Activated naive CD8-positive, alpha-beta T cell treated with anti-CD3 and anti-CD28 coated beads, Interleukin-2, amount 50 U/mL, for 24 hours (primary cell): ENCODE data around the gene ORAI1.
"Not testable (repeated sequence)": the region's sequence is repeated elsewhere in the genome, so short reads cannot be mapped to it uniquely, and the experiment has no call there.

Source experiments
- ATAC-seq: fragments of 150-1000 bp; cut with Tn5 transposase; one replicate; pipeline ENCODE4 v1.10.0; 2021
- DNase-seq: peaks from one replicate; pipeline ENCODE4 v3.0.0; 2021
- H3K27ac Mint-ChIP-seq: one replicate; pipeline ENCODE4 v1.8.0; 2021; ENCODE audit warnings: mild to moderate bottlenecking, mixed read lengths
- H3K27me3 Mint-ChIP-seq: one replicate; pipeline ENCODE4 v1.8.0; 2021; ENCODE audit warnings: mixed read lengths
- H3K36me3 Mint-ChIP-seq: one replicate; pipeline ENCODE4 v1.8.0; 2021; ENCODE audit warnings: low read depth, mixed read lengths
- H3K4me1 Mint-ChIP-seq: one replicate; pipeline ENCODE4 v1.8.0; 2021; ENCODE audit warnings: mixed read lengths
- H3K4me3 Mint-ChIP-seq: one replicate; pipeline ENCODE4 v1.8.0; 2021; ENCODE audit warnings: mild to moderate bottlenecking, moderate library complexity, mixed read lengths
- H3K9me3 Mint-ChIP-seq: one replicate; pipeline ENCODE4 v1.8.0; 2021; ENCODE audit warnings: mixed read lengths

ORAI1 gene

DNA sequence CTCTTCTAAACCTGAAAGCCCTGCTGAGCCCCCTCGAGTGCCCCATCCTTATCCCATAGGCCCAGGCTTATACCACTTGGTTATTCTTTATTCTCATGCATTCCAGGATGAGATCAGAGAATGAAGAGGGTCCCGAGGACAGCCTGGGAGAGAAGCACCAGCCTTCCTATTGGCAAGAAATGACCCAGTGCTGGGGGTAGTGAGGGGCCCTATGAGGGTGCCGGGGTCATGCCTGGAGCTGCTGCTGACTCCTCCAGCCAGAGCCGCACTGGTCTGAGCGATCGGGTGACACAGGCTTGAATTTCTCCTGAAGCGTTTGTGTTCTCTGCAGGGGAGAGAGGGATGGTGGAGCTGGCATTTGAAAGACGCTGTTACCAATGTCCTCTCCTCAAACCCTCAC lies 25.0 kb downstream of the ORAI1 start:
- Mint-ChIP-seq H3K27me3 (no peaks in the 10 kb centered on the region), H3K9me3 (no peaks in the 10 kb centered on the region), H3K36me3 (peaks cover 21% of the 10 kb centered on the region), H3K4me3 (no peak overlapping the region), H3K27ac (no peak overlapping the region), H3K4me1 (peaks cover 30% of the 10 kb centered on the region)
- DNase-seq: no peak
- ATAC-seq: no peak

DNA sequence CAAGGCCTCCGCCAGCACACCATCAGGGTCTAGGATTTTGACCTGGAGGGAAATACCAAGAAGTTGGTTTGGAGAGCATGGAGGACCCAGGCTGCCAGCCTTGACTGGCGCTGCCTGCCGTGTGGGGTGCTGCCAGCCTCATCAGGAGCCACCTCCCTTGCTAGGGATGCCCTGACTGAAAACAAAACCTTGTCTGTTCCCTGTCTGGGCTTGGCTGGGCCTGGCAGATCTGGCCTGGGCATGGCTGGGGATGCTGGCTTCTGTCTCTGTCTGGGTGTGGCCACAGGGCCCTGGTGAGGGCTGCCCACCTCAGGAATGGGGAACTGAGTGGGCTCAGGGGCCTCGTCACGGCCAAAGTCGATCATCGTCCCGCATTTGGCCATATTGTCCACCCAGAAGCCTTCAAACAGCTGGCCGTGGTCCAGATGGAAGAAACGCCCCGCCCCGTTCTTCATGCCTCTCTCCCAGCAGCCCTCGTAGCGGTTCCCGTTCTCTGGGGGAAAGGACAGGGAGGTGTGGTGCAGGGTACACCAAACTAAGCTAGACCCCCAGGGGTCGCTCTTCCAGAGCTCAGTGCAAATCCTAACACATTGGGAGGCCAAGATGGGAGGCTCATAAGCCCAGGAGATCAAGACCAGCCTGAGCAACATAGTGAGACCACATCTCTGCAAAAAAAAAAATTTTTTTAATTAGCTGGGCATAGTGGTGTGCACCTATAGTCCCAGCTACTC lies 26.6 kb downstream of the ORAI1 start:
- peaks cover 42% of the 10 kb centered on the region for H3K4me1 Mint-ChIP-seq

DNA sequence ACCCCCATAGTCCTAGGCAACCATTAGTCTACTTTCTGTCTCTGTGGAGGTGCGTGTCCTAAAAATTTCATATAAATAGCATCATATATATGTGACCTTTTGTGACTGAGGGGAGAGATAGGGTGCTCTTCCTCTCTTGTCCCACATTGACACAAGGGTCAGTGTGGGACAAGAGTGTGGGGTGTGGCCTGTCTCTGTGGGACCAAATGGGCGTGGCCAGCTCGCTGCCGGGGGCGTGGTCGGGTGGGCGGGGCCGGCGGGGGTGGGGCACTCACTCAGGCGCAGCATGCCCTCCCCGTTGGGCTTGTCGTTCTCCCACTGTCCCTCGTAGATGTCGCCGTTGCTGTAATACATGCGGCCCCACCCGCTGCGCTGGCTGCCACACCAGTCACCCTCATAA lies 27.7 kb downstream of the ORAI1 start:
- Mint-ChIP-seq H3K9me3 (no peaks in the 10 kb centered on the region), H3K4me1 (peaks cover 47% of the 10 kb centered on the region), H3K36me3 (peaks cover 15% of the 10 kb centered on the region), H3K27ac (no peak overlapping the region), H3K4me3 (no peak overlapping the region), H3K27me3 (no peaks in the 10 kb centered on the region)
- DNase-seq (no peak), ATAC-seq (no peak)

More for the DNA sequence above, 26.6 kb downstream of the ORAI1 start:
- H3K27me3 Mint-ChIP-seq: no peaks in the 10 kb centered on the region
- no peak overlapping the region for H3K4me3 Mint-ChIP-seq
- no peaks in the 10 kb centered on the region for H3K9me3 Mint-ChIP-seq
- DNase-seq (no peak), ATAC-seq (no peak)
- peaks cover 18% of the 10 kb centered on the region for H3K36me3 Mint-ChIP-seq
- H3K27ac Mint-ChIP-seq: no peak overlapping the region

DNA sequence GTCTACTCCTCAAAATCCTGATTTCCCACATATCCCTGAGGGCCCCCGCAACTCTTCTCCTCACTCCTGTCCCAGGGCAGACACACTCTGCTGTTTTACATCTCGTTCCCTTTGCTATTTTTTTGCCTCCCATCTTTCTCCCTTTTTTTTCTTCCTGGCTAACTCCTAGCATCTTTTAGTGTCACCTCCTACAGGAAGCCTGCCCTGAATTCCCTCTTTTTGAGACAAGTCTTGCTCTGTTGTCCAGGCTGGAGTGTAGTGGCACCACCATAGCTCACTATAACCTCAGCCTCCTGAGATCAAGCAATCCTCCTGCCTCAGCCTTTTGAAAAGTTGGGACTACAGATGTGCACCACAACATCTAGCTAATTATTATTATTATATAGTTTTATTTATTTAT lies 29.8 kb downstream of the ORAI1 start:
- H3K4me1 Mint-ChIP-seq: peaks cover 43% of the 10 kb centered on the region
- H3K9me3 Mint-ChIP-seq: no peaks in the 10 kb centered on the region
- no peak overlapping the region for H3K4me3 Mint-ChIP-seq
- H3K27me3 Mint-ChIP-seq: no peaks in the 10 kb centered on the region
- no peak for ATAC-seq
- H3K36me3 Mint-ChIP-seq: peaks cover 8% of the 10 kb centered on the region
- no peak overlapping the region for H3K27ac Mint-ChIP-seq
- DNase-seq: no peak

DNA sequence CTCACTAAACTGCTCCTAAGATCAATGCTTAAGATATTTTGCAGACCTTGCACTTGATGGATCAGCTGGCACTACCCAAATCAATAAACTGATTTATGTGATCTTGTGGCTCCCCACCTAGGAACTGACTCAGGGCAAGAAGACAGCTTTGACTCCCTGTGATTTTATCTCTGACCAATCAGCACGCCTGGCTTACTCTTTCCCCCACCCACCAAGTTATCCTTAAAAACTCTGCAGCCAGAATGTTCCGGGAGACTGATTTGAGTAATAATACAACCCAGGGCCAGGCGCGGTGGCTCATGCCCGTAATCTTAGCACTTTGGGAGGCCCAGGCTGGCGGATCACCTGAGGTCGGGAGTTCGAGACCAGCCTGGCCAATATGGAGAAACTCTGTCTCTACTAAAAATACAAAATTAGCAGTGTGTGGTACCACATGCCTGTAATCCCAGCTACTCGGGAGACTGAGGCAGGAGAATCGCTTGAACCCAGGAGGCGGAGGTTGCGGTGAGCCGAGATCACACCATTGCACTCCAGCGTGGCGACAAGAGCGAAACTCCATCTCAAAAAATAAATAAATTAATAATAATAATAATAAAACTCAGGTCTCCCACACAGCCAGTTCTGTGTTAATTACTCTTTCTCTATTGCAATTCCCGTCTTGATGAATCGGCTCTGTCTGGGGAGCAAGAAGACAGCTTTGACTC lies 31.1 kb downstream of the ORAI1 start:
- no peak for ATAC-seq
- H3K4me3 Mint-ChIP-seq: peak overlapping the region; percentile 21
- no peaks in the 10 kb centered on the region for H3K9me3 Mint-ChIP-seq
- H3K36me3 Mint-ChIP-seq: peaks cover 8% of the 10 kb centered on the region
- peak overlapping the region; percentile 53 for H3K27ac Mint-ChIP-seq
- no peak for DNase-seq
- peaks cover 44% of the 10 kb centered on the region for H3K4me1 Mint-ChIP-seq
- H3K27me3 Mint-ChIP-seq: no peaks in the 10 kb centered on the region

DNA sequence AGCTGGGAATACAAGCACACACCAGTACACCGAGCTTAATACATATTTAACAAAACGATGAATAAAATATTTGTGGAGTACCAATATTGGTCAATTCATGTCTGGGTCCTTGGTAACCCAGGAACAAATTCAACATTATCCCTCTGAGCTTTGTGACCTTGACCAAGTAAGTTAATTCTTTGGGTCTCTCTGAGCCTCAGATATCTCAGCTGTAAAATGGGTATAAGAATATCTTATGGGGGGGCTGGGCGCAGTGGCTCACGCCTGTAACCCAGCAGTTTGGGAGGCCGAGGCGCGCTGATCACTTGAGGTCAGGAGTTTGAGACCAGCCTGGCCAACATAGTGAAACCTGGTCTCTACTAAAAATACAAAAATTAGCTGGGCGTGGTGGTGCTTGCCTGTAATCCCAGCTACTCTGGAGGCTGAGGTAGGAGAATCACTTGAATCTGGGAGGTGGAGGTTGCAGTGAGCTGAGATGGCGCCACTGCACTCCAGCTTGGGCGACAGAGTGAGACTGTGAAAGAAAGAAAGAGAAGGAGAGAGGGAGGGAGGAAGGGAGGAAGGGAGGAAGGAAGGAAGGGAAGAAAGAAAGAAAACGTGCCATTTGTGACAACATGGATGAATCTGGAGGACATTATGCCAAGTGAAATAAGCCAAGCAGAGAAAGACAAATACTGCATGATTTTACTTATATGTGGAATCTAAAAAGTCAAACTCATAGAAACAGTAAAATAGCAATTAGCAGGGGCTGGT lies 35.2 kb downstream of the ORAI1 start:
- H3K4me1 Mint-ChIP-seq: peaks cover 68% of the 10 kb centered on the region
- not testable (repeated sequence) for H3K27me3 Mint-ChIP-seq, H3K27ac Mint-ChIP-seq, ATAC-seq, H3K9me3 Mint-ChIP-seq, H3K4me3 Mint-ChIP-seq, H3K36me3 Mint-ChIP-seq, DNase-seq

DNA sequence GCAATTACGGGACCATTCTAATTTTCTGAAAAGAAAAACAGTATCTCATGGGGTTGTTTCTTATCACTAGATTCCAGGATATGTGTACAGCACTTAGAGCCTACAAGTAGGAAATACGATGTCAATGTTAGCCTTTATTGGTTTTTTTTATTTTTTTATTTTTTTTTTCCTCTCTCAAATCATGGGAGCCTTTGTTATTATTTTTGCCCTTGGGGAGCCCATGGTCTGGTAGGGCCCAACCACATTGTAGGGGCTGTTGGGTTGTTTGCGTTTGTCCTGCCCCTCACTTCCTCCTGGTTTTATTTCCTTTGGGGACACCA lies 37.2 kb downstream of the ORAI1 start:
- Mint-ChIP-seq H3K4me1 (peaks cover 56% of the 10 kb centered on the region), H3K4me3 (peak overlapping the region; percentile 90), H3K27ac (peak overlapping the region; percentile 91), H3K36me3 (peaks cover 10% of the 10 kb centered on the region), H3K9me3 (no peaks in the 10 kb centered on the region), H3K27me3 (no peaks in the 10 kb centered on the region)
- ATAC-seq (no peak), DNase-seq (no peak)

DNA sequence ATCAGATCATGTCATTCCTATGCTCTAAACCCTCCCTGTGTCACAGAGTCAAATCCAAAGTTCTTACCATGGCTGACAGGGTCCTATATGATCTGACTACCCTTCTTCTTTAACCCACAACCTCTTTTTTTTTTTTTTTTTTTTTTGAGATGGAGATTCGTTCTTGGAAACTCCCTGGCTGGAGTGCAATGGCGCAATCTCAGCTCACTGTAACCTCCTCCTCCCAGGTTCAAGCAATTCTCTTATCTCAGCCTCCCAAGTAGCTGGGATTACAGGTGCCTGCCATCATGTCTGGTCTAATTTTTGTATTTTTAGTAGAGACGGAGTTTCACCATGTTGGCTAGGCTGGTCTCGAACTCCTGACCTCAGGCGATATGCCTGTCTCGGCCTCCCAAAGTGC lies 40.5 kb downstream of the ORAI1 start:
- peaks cover 50% of the 10 kb centered on the region for H3K4me1 Mint-ChIP-seq
- not testable (repeated sequence) for H3K27ac Mint-ChIP-seq, DNase-seq, H3K9me3 Mint-ChIP-seq, H3K27me3 Mint-ChIP-seq, H3K36me3 Mint-ChIP-seq, H3K4me3 Mint-ChIP-seq, ATAC-seq

DNA sequence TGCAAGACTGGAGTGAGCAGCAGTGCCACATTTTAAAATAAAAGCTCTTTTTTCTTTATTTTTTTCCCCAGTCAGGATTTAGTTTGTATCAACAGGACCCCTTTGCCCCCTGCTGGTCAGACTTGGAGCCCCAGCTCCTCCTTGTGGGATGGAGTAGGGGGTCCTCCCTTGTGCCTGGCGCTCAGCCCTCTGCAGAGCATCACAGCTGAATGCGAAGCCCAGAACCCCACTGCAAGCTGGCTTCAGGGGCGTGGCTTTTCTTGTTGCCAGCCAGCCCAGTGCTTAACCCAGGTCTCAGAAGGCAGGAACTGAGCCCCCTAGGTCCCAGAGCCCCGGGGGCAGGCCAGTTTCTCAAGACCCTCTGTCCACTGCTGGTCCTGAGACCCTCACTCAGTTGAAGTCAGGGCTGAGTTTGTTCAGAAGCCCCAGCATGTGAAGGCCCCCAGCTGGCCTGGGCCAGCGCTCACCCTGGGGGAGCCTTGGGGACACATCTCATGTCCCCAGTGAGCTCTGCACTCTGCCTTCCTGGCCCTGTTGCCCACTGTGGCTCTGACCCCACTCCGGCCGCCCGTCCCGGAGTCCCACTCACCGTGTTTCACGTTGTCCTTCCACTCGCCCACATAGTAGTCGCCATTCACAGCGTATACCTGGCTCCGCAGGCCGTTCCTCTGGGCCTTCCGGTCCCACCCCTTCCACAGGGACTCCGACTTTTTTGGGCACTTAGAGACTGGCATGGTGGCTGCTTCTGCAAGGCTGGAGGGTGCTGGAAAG lies 42.6 kb downstream of the ORAI1 start:
- H3K36me3 Mint-ChIP-seq: peaks cover 7% of the 10 kb centered on the region
- peak; percentile 72 for DNase-seq
- H3K4me1 Mint-ChIP-seq: peaks cover 59% of the 10 kb centered on the region
- ATAC-seq: no peak
- no peak overlapping the region for H3K27ac Mint-ChIP-seq
- no peaks in the 10 kb centered on the region for H3K9me3 Mint-ChIP-seq
- no peaks in the 10 kb centered on the region for H3K27me3 Mint-ChIP-seq
- no peak overlapping the region for H3K4me3 Mint-ChIP-seq

DNA sequence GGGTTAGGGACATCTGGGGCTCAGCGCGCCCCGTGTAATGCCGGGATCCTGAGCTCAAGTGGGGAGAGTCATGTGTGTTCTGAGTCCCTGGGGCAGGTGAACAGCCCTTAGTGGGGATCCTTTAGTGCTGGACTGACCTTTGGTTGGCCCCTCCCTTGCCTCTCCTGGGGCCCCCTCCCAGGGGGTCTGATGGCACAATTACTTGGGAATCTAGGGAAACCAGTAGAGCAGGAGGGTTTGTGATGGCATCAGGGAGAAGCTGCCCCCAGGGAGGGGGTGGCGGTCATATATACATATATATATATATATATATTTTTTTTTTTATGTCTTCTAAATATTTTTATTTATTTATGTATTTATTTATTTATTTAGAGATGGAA lies 43.2 kb downstream of the ORAI1 start, which contains the start of gene MORN3:
MORN3 (minus strand) TSS at position 134 of the 380 bp plus-strand sequence. CDS start 171 bp downstream, outside the sequence.
- peaks cover 4% of the 10 kb centered on the region for H3K36me3 Mint-ChIP-seq
- DNase-seq (no peak), ATAC-seq (no peak)
- no peak within 1 kb of the TSS for H3K27ac Mint-ChIP-seq
- H3K9me3 Mint-ChIP-seq: no peaks in the 10 kb centered on the region
- H3K4me1 Mint-ChIP-seq: peaks cover 54% of the 10 kb centered on the region
- no peak within 1 kb of the TSS for H3K4me3 Mint-ChIP-seq
- H3K27me3 Mint-ChIP-seq: no peaks in the 10 kb centered on the region

DNA sequence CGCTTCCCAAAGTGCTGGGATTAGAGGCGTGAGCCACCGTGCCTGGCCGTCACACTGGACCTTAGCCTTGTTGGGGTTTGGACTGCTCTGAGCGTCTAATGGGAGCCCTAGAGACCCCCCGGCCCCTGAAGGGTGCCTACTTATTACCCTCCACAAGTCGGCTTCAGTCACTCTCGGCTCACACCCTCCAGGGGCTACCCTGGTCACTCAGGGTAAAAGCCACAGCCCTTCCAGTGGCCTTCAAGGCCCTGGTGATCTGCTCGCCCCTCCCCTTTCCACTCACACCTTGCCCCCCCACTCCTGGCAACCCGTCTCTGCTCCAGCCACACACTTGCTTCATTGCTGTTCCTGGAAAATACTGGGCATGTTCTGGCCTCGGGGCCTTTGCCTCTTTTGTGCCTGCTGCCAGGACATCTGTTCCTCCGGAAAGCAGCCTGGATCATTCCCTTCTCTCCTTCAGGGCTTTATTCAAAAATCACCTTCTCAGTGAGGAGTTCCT lies 46.7 kb downstream of the ORAI1 start:
- H3K9me3 Mint-ChIP-seq: no peaks in the 10 kb centered on the region
- peak overlapping the region; percentile 93 for H3K27ac Mint-ChIP-seq
- H3K4me3 Mint-ChIP-seq: peak overlapping the region; percentile 84
- peaks cover 35% of the 10 kb centered on the region for H3K4me1 Mint-ChIP-seq
- no peak for ATAC-seq
- no peaks in the 10 kb centered on the region for H3K36me3 Mint-ChIP-seq
- DNase-seq: no peak
- no peaks in the 10 kb centered on the region for H3K27me3 Mint-ChIP-seq

DNA sequence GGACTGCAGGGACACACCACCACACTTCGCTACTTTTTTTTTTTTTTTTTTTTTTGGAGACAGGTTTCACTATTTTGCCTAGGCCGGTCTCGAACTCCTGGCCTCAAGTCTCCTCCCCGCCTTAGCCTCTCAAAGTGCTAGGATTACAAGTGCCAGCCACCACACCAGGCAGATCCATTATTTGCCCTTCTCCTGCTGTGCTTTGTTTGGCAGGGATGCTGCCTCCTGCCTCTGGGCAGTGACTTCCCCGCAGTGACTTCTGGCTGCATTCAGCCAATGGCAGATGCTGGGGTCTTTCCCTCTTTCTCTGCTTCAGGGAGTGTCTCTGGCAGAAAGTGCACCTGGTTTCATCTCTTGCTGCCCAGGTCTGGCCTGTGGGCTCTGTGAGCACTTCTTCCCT lies 49.9 kb downstream of the ORAI1 start:
- Mint-ChIP-seq H3K27me3 (no peaks in the 10 kb centered on the region), H3K27ac (no peak overlapping the region)

DNA sequence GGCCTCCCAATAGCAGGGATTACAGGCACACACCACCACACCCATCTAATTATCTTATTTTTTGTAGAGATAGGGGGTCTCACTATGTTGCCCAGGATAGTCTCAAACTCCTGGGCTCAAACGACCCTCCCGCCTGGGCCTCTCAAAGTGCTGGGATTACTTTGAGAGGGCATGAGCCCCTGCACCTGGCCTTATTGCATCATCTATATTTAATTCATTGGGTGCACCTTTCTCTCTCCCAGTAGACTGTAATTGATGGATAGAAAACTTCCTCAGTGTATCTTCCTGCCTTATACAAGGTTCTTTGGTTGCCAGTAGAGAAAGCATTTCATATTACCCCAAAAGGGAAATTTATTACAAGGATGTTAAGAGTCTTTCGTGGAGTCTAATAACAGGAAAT lies 52.0 kb downstream of the ORAI1 start:
- Mint-ChIP-seq H3K4me3 (no peak overlapping the region), H3K27ac (no peak overlapping the region), H3K4me1 (peaks cover 12% of the 10 kb centered on the region), H3K9me3 (no peaks in the 10 kb centered on the region), H3K27me3 (no peaks in the 10 kb centered on the region), H3K36me3 (no peaks in the 10 kb centered on the region)
- DNase-seq: no peak
- no peak for ATAC-seq

More for the DNA sequence above, 49.9 kb downstream of the ORAI1 start:
- Mint-ChIP-seq H3K4me1 (peaks cover 29% of the 10 kb centered on the region), H3K4me3 (no peak overlapping the region), H3K9me3 (no peaks in the 10 kb centered on the region), H3K36me3 (no peaks in the 10 kb centered on the region)
- no peak for DNase-seq
- ATAC-seq: no peak

DNA sequence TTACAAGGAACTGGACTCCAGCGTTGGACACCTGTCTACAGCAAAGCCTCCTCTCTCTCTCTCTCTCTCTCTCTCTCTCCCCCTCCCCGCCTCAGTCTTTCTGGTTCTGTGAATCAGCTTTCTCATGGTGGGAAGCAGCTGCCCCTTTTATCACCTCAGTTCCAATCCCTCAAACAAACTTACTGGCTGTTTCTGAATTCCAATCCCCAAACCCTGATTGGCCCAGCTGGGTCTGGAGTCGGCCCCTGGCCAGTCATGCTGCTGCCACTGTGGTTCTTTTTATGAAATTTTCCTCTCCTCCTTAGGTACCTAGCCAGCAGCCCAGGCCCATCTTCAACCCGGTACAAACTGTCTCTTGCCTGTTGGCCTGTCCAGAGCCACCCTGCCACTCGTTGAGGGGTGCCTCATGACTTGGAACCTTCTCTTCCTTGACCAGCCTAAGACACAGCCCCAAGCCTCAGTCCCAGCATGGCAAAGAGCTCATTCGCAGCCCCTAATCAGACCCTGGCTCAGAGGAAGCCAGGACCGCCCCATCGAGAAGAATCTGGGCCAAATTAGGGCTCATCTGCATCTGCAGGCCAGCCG lies 52.5 kb downstream of the ORAI1 start:
- DNase-seq (no peak), ATAC-seq (no peak)
- peaks cover 7% of the 10 kb centered on the region for H3K4me1 Mint-ChIP-seq
- H3K27me3 Mint-ChIP-seq: no peaks in the 10 kb centered on the region
- H3K4me3 Mint-ChIP-seq: no peak overlapping the region
- H3K9me3 Mint-ChIP-seq: no peaks in the 10 kb centered on the region
- no peak overlapping the region for H3K27ac Mint-ChIP-seq
- no peaks in the 10 kb centered on the region for H3K36me3 Mint-ChIP-seq
